ENCODE results near the gene CYP26B1. TPM values are rescaled to one million over a fixed set of nuclear protein-coding genes. Genes with fewer than 3 reads are reported as not detected.

The CYP26B1 gene
- total and polyA plus RNA-seq, 8 donors: 3.1 to 7.6 (median 4.9) TPM

DNA sequence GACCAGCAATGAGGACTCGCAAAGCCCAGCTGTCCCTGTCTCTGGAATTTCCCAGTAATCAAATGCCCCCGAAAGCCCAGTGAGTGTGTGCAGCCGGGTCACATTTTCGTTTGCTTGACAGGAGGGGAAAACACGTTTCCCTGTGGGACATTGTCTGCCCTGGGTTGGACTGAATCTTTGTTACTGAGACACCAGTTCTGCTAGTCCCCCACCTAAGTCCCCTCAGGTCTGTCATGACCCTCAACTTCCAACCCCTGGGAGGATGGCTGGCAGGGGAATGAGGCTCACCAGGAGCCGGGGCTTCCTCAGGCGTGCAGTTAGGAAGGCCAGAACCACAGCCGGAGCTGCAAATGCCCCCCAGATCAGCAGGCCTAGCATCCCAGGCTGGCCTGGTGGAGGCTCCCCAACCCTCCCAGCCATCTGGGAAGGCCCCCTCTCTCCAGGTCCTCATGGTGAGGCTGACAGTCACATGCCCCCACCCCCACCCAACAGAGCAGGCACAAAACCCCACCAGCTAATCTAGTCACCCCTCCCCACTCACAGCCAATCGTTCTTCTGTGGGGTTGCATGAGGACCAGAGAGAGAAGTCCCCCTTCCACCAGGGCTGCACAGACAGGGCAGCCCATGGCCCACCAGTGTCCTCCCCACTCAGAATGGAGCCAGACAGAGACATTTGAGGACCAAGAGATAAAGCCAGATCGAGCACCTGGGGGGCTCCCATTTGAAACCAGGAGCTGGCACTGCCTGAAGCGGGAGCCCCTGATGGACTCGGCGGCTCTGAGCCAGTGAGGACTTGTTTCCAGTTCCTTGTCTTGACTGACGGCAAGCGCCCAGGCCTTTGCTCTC is 33.6 kb downstream of the CYP26B1 start:
- H3K4me3 ChIP-seq: no peak overlapping the region
- ATAC-seq (no peak), DNase-seq (peak in 1 of 4 donors; percentile 41)
- TF ChIP-seq, protein P1, sequence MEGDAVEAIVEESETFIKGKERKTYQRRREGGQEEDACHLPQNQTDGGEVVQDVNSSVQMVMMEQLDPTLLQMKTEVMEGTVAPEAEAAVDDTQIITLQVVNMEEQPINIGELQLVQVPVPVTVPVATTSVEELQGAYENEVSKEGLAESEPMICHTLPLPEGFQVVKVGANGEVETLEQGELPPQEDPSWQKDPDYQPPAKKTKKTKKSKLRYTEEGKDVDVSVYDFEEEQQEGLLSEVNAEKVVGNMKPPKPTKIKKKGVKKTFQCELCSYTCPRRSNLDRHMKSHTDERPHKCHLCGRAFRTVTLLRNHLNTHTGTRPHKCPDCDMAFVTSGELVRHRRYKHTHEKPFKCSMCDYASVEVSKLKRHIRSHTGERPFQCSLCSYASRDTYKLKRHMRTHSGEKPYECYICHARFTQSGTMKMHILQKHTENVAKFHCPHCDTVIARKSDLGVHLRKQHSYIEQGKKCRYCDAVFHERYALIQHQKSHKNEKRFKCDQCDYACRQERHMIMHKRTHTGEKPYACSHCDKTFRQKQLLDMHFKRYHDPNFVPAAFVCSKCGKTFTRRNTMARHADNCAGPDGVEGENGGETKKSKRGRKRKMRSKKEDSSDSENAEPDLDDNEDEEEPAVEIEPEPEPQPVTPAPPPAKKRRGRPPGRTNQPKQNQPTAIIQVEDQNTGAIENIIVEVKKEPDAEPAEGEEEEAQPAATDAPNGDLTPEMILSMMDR (IDR thresholded peaks at IDR 0.05): no peak
- no peak overlapping the region for H3K27ac ChIP-seq
- peaks cover 4 to 7% of the 10 kb centered on the region in 2 donors for H3K4me1 ChIP-seq
- no peaks in the 10 kb centered on the region for H3K9me3 ChIP-seq
- no peaks in the 10 kb centered on the region for H3K27me3 ChIP-seq
- intact Hi-C loops (cut with DNase I): no loop called here
- H3K36me3 ChIP-seq: no peaks in the 10 kb centered on the region

DNA sequence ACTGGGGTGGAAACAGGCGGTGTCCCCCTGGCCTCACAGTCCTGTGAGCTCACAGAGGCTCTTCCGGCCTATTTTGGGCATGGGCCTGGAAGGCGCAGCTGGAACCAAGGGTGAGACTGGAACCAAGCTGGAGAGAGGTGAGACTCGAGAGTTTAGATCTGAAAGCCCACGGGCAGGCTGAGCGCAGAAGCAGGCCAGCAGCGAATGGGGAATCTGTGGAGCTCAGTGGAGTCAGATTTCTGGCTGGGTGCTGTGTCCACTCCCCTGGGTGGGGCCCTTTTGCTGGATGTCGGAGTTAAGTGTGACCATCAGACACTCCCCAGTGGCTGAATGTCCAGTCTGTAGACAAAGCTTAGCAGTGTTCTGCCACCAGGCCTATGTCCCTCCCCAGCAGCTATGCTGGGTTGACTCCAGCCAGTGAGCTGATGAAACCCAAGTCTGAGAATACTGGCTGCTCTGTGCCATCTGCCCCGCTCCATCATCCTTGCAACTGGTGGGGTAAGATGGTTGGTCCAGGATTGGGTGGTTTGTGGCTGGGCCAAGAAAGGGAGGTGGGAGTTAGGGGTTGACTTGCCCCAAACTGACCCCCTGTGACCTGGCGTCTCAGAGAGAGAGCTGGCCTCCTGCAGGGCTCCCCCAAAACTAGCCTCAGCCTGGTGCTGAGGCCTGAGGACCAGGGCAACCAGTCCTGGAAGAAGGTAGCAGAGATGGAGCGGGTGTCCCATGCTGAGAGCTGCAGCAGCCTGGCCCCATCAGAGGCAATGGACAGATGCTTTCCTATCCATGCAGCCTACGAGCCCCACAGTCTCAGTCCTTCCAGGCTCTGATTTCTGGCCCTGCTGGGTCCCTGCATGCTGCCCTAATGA is 34.4 kb downstream of the CYP26B1 start:
- intact Hi-C loops (cut with DNase I): no loop called here
- H3K9me3 ChIP-seq: no peaks in the 10 kb centered on the region
- peaks cover 4 to 7% of the 10 kb centered on the region in 2 donors for H3K4me1 ChIP-seq
- H3K4me3 ChIP-seq: no peak overlapping the region
- TF ChIP-seq, protein P1 (IDR thresholded peaks at IDR 0.05): no peak
- DNase-seq (peak in 1 of 4 donors; percentile 53), ATAC-seq (no peak)
- H3K27ac ChIP-seq: no peak overlapping the region
- H3K36me3 ChIP-seq: no peaks in the 10 kb centered on the region
- no peaks in the 10 kb centered on the region for H3K27me3 ChIP-seq

DNA sequence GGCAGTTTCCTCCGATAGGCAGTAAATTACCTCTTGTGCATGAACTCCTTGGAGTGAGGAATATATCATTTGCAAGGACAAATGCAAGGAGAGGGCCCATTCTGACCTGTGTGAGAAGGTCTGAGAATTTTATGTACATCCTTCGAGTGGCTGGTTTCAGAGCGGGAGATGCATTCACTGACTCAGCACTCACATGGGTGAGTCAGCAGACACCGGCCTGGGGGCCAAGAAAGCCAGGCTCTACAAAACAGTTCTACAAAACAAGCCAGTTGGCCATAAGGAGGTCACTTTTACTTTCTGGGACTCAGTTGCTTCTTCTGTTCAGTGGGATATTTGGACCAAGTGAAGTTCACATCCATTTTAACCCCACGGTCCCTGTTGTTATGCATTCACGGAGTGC is 35.3 kb downstream of the CYP26B1 start:
- ATAC-seq (no peak), DNase-seq (no peak)
- Histone ChIP-seq H3K9me3 (no peaks in the 10 kb centered on the region), H3K27me3 (no peaks in the 10 kb centered on the region), H3K36me3 (no peaks in the 10 kb centered on the region), H3K4me1 (peaks cover 4 to 7% of the 10 kb centered on the region in 2 donors), H3K4me3 (no peak overlapping the region), H3K27ac (no peak overlapping the region)
- TF ChIP-seq, protein P1 (IDR thresholded peaks at IDR 0.05): no peak
- intact Hi-C loops (cut with DNase I): no loop called here

DNA sequence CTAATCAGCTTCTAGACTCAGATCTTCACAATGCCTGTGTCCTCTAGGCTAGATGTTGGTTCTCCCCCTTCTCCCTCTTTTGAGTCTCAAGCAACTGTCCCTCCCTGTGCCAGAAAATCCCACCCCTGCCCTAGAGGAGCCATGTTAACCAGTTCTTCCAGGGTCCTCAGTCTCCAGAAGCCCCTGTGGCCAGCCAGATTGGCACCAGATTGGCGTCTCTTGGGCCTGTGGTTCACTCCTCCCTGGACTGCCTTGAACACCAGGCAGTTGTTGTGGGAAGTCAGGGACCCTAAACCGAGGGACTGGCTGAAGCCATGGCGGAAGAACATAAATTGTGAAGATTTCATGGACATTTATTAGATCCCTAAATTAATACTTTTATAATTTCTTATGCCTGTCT is 36.6 kb downstream of the CYP26B1 start:
- DNase-seq: no peak
- peaks cover 3 to 7% of the 10 kb centered on the region in 2 donors for H3K4me1 ChIP-seq
- TF ChIP-seq, protein P1 (IDR thresholded peaks at IDR 0.05): no peak
- no peak for ATAC-seq
- no peaks in the 10 kb centered on the region for H3K27me3 ChIP-seq
- H3K27ac ChIP-seq: no peak overlapping the region
- intact Hi-C loops (cut with DNase I): no loop called here
- no peaks in the 10 kb centered on the region for H3K9me3 ChIP-seq
- H3K4me3 ChIP-seq: no peak overlapping the region
- no peaks in the 10 kb centered on the region for H3K36me3 ChIP-seq

DNA sequence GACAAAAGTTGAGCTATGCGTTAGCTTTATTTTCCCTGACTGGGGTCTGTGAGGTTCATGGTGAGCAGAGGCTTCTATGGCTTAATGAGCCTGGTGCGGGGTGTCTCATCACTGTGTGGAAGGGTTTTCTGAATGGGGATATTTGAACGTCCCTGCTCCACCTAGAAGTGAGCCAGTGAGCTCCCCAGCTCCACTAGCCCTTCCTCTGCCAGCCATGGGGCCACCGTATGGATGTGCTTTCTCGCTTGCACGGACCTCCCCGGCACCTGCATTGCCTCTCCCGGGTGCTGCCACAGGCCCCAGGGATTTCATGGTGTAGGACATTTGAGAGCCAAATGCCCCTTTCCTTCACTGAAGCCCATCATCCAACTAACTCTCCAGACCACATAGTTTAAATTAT is 37.8 kb downstream of the CYP26B1 start:
- TF ChIP-seq, protein P1 (IDR thresholded peaks at IDR 0.05): no peak
- intact Hi-C loops (cut with DNase I): no loop called here
- no peak overlapping the region for H3K4me3 ChIP-seq
- peaks cover 0 to 2% of the 10 kb centered on the region in 2 donors for H3K27me3 ChIP-seq
- H3K27ac ChIP-seq: no peak overlapping the region
- ATAC-seq: no peak
- DNase-seq: no peak
- H3K9me3 ChIP-seq: no peaks in the 10 kb centered on the region
- no peaks in the 10 kb centered on the region for H3K4me1 ChIP-seq
- H3K36me3 ChIP-seq: no peaks in the 10 kb centered on the region
